HG03064 (cell line): ENCODE data around the gene MRTO4.
"Not testable (repeated sequence)": the region's sequence is repeated elsewhere in the genome, so short reads cannot be mapped to it uniquely, and the experiment has no call there.

Source experiments
- ATAC-seq: cut with Tn5 transposase; IDR thresholded peaks from one replicate; pipeline ENCODE4 v1.9.1; 2021; ENCODE audit warnings: low read depth; ENCODE audit not compliant: unreplicated experiment

MRTO4 gene

GRCh38 chr1:19251305-19252196 lies at the start of gene MRTO4, which contains the start of gene EMC1:
Gene MRTO4 (plus strand): TSS chr1:19251805. CDS start chr1:19251836, 31 bp downstream.
Gene EMC1 (minus strand): TSS chr1:19251524. CDS start chr1:19251509, 15 bp downstream.
- peak; percentile 85 for ATAC-seq

- ATAC-seq, result no peak
Observed at GRCh38 chr1:19202396-19202795, 49.2 kb upstream of the MRTO4 start.

- no peak for ATAC-seq
Observed at GRCh38 chr1:19203440-19203839, 48.2 kb upstream of the MRTO4 start.

GRCh38 chr1:19204446-19205266 lies 46.9 kb upstream of the MRTO4 start:
- no peak for ATAC-seq

GRCh38 chr1:19205403-19205802 lies 46.2 kb upstream of the MRTO4 start:
- no peak for ATAC-seq

- ATAC-seq, result no peak
Observed at GRCh38 chr1:19205845-19206244, 45.8 kb upstream of the MRTO4 start.

GRCh38 chr1:19206947-19207346 lies 44.7 kb upstream of the MRTO4 start:
- ATAC-seq, result no peak

- ATAC-seq, result no peak
Observed at GRCh38 chr1:19208710-19209438, 42.7 kb upstream of the MRTO4 start.

- peak; percentile 59 for ATAC-seq
Observed at GRCh38 chr1:19209439-19209989, 42.1 kb upstream of the MRTO4 start.

GRCh38 chr1:19209990-19210771 lies 41.4 kb upstream of the MRTO4 start, which contains the start of gene UBR4:
Gene UBR4 (minus strand): TSS chr1:19210266. CDS start chr1:19210248, 18 bp downstream.
- ATAC-seq, result peak; percentile 65

- no peak for ATAC-seq
Observed at GRCh38 chr1:19210772-19211549, 40.6 kb upstream of the MRTO4 start.

- no peak for ATAC-seq
Observed at GRCh38 chr1:19212167-19212566, 39.4 kb upstream of the MRTO4 start.

- ATAC-seq, result no peak
Observed at GRCh38 chr1:19213580-19213979, 38.0 kb upstream of the MRTO4 start.

GRCh38 chr1:19216585-19216984 lies 35.0 kb upstream of the MRTO4 start:
- ATAC-seq, result not testable (repeated sequence)

GRCh38 chr1:19219451-19219850 lies 32.2 kb upstream of the MRTO4 start:
- ATAC-seq, result no peak

- no peak for ATAC-seq
Observed at GRCh38 chr1:19220080-19220846, 31.3 kb upstream of the MRTO4 start.

GRCh38 chr1:19220991-19221390 lies 30.6 kb upstream of the MRTO4 start:
- no peak for ATAC-seq

GRCh38 chr1:19222573-19222972 lies 29.0 kb upstream of the MRTO4 start:
- ATAC-seq, result no peak
